Breast epithelium (tissue), 3 donors: ENCODE data around the gene U2AF1.
"Not testable (repeated sequence)": the region's sequence is repeated elsewhere in the genome, so short reads cannot be mapped to it uniquely, and the experiment has no call there.

Experiments used
- POLR2A ChIP-seq: fragments of 450-650 bp; IDR thresholded peaks from one replicate; pipeline ENCODE4 v1.6.1; 2016; ENCODE audit warnings: antibody characterized with exemption, mild to moderate bottlenecking, moderate library complexity
- POLR2AphosphoS5 ChIP-seq, 3 donors: sonication (generic); formaldehyde crosslinking; IDR thresholded peaks; one replicate each; pipeline ENCODE4 v1.6.1; 2017; ENCODE audit warnings: antibody characterized with exemption in 3 of 3

- not testable (repeated sequence) for TF ChIP-seq POLR2A; POLR2AphosphoS5 (IDR thresholded peaks at IDR 0.05)
Observed at GRCh38 chr21:43082587-43083300, 24.6 kb downstream of the U2AF1 start.
